ENCODE data around the gene EN1.

Gene EN1

GRCh38 chr2:118841828-118842461 is 5.5 kb downstream of the EN1 start:
- no peak for DNase-seq (ENCODE audit: low read depth)
- TF ChIP-seq CTCF (IDR thresholded peaks at IDR 0.05; ENCODE audit: low read length, missing control alignments): no peak
- no peak overlapping the region for H3K4me3 ChIP-seq (replicated peaks; ENCODE audit: low read depth, low read length)

DNA sequence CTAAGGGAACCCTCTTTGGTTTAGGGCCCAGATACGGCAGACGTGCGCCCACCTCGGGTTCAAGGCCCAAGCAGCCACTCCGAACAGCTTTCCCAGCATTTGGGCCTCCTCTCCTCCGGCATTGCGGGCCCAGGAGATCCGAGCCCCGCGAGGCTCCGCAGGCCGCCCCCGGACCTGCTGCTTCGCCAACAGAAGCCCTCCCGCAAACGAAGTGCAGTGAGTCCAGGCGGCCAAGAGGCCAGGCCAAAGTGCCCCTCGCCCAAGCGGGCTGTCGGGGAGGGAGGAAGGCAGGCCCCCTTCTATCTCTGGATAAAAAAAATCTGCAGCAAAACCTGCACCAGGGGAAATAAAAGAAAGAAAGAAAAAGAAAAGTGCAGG is 6.0 kb downstream of the EN1 start:
- no peak for DNase-seq (ENCODE audit: low read depth)
- H3K4me3 ChIP-seq (replicated peaks; ENCODE audit: low read depth, low read length): no peak overlapping the region
- no peak for TF ChIP-seq CTCF (IDR thresholded peaks at IDR 0.05; ENCODE audit: low read length, missing control alignments)

GRCh38 chr2:118838741-118839455 is 8.6 kb downstream of the EN1 start:
- DNase-seq (ENCODE audit: low read depth): no peak
- TF ChIP-seq CTCF (IDR thresholded peaks at IDR 0.05; ENCODE audit: low read length, missing control alignments): no peak
- H3K4me3 ChIP-seq (replicated peaks; ENCODE audit: low read depth, low read length): no peak overlapping the region

GRCh38 chr2:118837621-118838020 is 9.8 kb downstream of the EN1 start:
- no peak for TF ChIP-seq CTCF (IDR thresholded peaks at IDR 0.05; ENCODE audit: low read length, missing control alignments)
- DNase-seq (ENCODE audit: low read depth): no peak
- H3K4me3 ChIP-seq (replicated peaks; ENCODE audit: low read depth, low read length): no peak overlapping the region

GRCh38 chr2:118837067-118837466 is 10.4 kb downstream of the EN1 start:
- no peak for DNase-seq (ENCODE audit: low read depth)
- H3K4me3 ChIP-seq (replicated peaks; ENCODE audit: low read depth, low read length): no peak overlapping the region
- TF ChIP-seq CTCF (IDR thresholded peaks at IDR 0.05; ENCODE audit: low read length, missing control alignments): no peak

DNA sequence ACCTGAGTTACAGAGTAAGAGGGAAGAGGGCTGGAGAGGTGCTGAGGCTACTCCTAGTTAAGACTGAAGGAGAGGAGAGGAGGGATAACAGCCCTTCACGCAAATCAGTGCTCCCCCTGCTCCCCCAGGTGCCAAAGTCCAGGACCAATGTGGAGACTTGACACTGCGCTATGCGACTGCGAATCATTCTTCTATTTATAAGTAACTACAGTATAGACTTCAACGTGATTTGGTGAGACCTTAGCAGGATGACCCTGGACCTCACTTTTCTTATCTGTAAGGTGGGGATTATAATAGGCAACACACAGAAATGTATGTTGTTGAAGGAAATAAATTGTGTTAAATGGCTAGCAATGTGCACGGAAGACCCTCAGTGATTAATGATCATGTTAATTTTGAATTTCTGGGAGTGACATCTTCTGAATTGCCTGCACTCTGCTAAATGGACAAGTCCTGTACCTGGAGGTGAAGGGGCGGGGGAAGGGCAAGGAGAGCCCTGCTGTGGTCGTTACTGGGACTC is 11.0 kb downstream of the EN1 start:
- DNase-seq (ENCODE audit: low read depth): no peak
- no peak for TF ChIP-seq CTCF (IDR thresholded peaks at IDR 0.05; ENCODE audit: low read length, missing control alignments)
- H3K4me3 ChIP-seq (replicated peaks; ENCODE audit: low read depth, low read length): no peak overlapping the region
